ENCODE data around the gene PPM1G.

GRCh38 chr2:27335311-27335710 lies 74.1 kb downstream of the PPM1G start:
- TF ChIP-seq EZH2 (IDR thresholded peaks at IDR 0.05; ENCODE audit: insufficient read depth, poor library complexity, severe bottlenecking) (no peak), EZH2phosphoT487 (IDR thresholded peaks at IDR 0.05; ENCODE audit: insufficient read depth, low read depth) (no peak)
